ENCODE results near the gene XKR7.
A peak's percentile ranks its signal among the peaks of the same experiment; 100 is the strongest.
"Not testable (repeated sequence)": the region's sequence is repeated elsewhere in the genome, so short reads cannot be mapped to it uniquely, and the experiment has no call there.

Gene XKR7

GRCh38 chr20:31967830-31968249, at the start of gene XKR7:
XKR7 (plus strand) TSS chr20:31968151; CDS start chr20:31968176, 25 bp downstream.
- peak; percentile 72 for DNase-seq

GRCh38 chr20:31918466-31919105, 49.4 kb upstream of the XKR7 start:
- DNase-seq: no peak

- DNase-seq: no peak
Observed at GRCh38 chr20:31919410-31920155, 48.4 kb upstream of the XKR7 start.

GRCh38 chr20:31920275-31920855, 47.6 kb upstream of the XKR7 start:
- no peak for DNase-seq

GRCh38 chr20:31921480-31921879, 46.5 kb upstream of the XKR7 start:
- not testable (repeated sequence) for DNase-seq

GRCh38 chr20:31922181-31922580, 45.8 kb upstream of the XKR7 start:
- DNase-seq: no peak

GRCh38 chr20:31922588-31922987, 45.4 kb upstream of the XKR7 start:
- DNase-seq: no peak

- no peak for DNase-seq
Observed at GRCh38 chr20:31923388-31924331, 44.3 kb upstream of the XKR7 start.

GRCh38 chr20:31924561-31924960, 43.4 kb upstream of the XKR7 start:
- DNase-seq: no peak

GRCh38 chr20:31925631-31926030, 42.3 kb upstream of the XKR7 start:
- DNase-seq: no peak

GRCh38 chr20:31926493-31926892, 41.5 kb upstream of the XKR7 start:
- no peak for DNase-seq

- peak; percentile 55 for DNase-seq
Observed at GRCh38 chr20:31927627-31928159, 40.3 kb upstream of the XKR7 start.

GRCh38 chr20:31929631-31930030, 38.3 kb upstream of the XKR7 start:
- DNase-seq: not testable (repeated sequence)

GRCh38 chr20:31930779-31931178, 37.2 kb upstream of the XKR7 start:
- DNase-seq: no peak

- DNase-seq: no peak
Observed at GRCh38 chr20:31933698-31934097, 34.3 kb upstream of the XKR7 start.

GRCh38 chr20:31934491-31934890, 33.5 kb upstream of the XKR7 start:
- no peak for DNase-seq

GRCh38 chr20:31934968-31935764, 32.8 kb upstream of the XKR7 start:
- DNase-seq: no peak

- DNase-seq: no peak
Observed at GRCh38 chr20:31936420-31936819, 31.5 kb upstream of the XKR7 start.

GRCh38 chr20:31937820-31938219, 30.1 kb upstream of the XKR7 start:
- DNase-seq: no peak

- no peak for DNase-seq
Observed at GRCh38 chr20:31939661-31940060, 28.3 kb upstream of the XKR7 start.

GRCh38 chr20:31943052-31943471, 24.9 kb upstream of the XKR7 start:
- no peak for DNase-seq

GRCh38 chr20:31945319-31945718, 22.6 kb upstream of the XKR7 start:
- no peak for DNase-seq
